ENCODE measurements around the gene ATXN10.

ATXN10 gene

DNA sequence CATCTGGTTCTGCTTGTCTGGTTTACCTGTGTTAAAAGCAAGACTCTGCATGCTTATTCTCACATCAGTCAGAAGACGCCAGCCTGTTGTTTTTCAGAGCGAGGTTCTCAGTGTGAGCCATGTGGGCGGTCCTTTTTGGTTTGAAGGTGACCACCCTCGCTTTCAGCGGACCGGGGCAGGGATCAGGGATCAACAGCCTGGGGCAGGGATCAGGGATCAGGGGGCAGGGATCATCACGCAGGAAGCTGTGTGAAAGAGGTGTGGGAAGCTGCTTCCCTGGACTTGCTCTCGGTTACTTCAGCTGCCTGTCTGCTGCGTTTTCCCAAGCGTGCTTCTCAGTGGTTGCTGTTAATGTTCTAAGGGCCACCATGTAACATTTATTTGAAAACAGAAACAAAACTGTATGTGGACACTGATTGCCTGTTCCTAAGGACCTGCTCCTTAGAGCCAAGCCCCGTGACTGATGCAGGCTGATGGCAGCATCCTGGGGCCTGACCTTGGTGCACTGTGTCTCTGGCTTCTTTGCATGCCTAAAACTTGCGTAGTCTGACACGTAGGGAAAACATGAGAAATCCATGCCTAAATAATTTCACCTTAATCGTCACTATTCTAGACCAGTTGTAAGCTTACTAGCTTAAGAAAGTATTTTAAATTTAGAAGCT, 146.9 kb downstream of the ATXN10 start:
- no peak for TF ChIP-seq CTCF (conservative IDR thresholded peaks at IDR 0.05; ENCODE audit: low read depth, low read length)
- no peak for DNase-seq (ENCODE audit: low read depth)

DNA sequence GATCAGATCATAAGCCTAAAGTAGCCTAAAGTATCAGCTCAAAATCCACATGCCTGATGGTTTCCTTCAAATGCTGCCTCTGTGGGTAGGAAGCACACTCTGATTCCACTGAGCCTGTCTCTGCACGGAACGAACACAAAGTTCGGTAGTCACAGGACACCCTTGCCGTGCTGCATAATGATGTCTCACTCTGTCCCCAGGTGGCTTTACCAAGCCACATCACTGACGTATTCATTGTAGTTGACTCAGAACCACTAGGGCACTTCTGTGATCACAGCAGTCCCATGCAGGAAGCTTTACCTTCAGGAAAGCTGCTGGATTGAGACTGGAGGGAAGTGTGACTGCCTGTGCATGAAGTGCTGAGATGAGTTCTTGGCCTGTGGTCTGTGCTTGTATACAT, 147.7 kb downstream of the ATXN10 start:
- DNase-seq (ENCODE audit: low read depth): no peak
- no peak overlapping the region for H3K4me3 ChIP-seq (ENCODE audit: low read length)
- no peak for TF ChIP-seq CTCF (conservative IDR thresholded peaks at IDR 0.05; ENCODE audit: low read depth, low read length)

More for the DNA sequence above, 146.9 kb downstream of the ATXN10 start:
- no peak overlapping the region for H3K4me3 ChIP-seq (ENCODE audit: low read length)

- TF ChIP-seq CTCF (conservative IDR thresholded peaks at IDR 0.05; ENCODE audit: low read depth, low read length): no peak
- H3K4me3 ChIP-seq (ENCODE audit: low read length): no peak overlapping the region
- no peak for DNase-seq (ENCODE audit: low read depth)
These were observed 151.7 kb downstream of the ATXN10 start for GRCh38 chr22:45823336-45823735.

GRCh38 chr22:45826520-45826919, 154.9 kb downstream of the ATXN10 start:
- no peak overlapping the region for H3K4me3 ChIP-seq (ENCODE audit: low read length)
- TF ChIP-seq CTCF (conservative IDR thresholded peaks at IDR 0.05; ENCODE audit: low read depth, low read length): no peak
- no peak for DNase-seq (ENCODE audit: low read depth)

DNA sequence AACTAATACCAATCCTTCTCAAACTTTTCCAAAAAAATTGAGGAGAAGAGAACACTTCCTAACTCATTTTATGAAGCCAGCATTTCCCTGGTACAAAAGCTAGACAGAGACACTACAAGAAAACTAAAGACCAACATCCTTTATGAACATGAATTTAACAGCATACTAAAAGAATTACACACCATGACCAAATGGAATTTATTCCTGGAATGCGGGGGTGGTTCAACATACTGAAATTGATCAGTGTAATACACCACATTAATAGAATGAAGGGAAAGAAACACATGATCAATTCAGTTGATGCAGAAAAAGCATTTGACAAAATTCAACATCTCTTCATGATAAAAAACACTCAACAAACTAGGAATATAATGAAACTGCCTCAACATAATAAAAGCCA, 157.2 kb downstream of the ATXN10 start:
- DNase-seq (ENCODE audit: low read depth): no peak
- H3K4me3 ChIP-seq (ENCODE audit: low read length): no peak overlapping the region
- no peak for TF ChIP-seq CTCF (conservative IDR thresholded peaks at IDR 0.05; ENCODE audit: low read depth, low read length)

DNA sequence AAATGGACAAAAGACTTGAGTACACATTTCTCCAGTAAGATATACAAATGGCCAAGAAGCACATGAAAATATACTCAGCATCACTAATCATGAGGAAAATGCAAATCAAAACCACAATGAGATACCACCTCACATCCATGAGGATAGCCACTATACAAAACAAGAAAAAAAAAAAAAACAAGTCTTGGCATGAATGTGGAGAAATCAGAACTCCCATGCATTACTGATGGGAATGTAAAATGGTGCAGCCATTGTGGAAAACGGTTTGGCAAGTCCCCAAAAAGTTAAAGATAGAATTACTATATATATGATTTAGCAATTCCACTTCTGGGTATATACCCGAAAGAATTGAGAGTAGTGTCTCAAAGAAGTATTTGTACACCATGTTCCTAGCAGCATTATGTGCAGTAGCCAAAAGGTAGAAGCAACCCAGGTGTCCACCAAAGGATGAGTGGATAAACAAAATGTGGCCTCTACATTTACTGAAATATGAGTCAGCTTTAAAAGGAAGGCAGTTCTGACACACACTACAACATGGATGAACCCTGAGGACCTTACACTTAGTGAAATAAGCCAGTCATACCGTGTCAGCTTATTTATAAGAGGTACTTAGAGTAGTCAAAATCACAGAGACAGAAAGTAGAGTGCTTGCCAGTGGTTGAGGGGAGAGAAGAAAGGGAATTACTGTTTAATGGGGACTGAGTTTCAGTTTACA, 159.1 kb downstream of the ATXN10 start:
- no peak for TF ChIP-seq CTCF (conservative IDR thresholded peaks at IDR 0.05; ENCODE audit: low read depth, low read length)
- no peak overlapping the region for H3K4me3 ChIP-seq (ENCODE audit: low read length)
- no peak for DNase-seq (ENCODE audit: low read depth)

- TF ChIP-seq CTCF (conservative IDR thresholded peaks at IDR 0.05; ENCODE audit: low read depth, low read length): peak; percentile 68
- no peak overlapping the region for H3K4me3 ChIP-seq (ENCODE audit: low read length)
- DNase-seq (ENCODE audit: low read depth): no peak
These were observed 159.8 kb downstream of the ATXN10 start for GRCh38 chr22:45831394-45831793.
